ENCODE data around the gene ST3GAL5.

ST3GAL5 gene

GRCh38 chr2:85806358-85807118 lies 82.3 kb downstream of the ST3GAL5 start:
- no peak for DNase-seq (ENCODE audit: low read depth)

- DNase-seq (ENCODE audit: low read depth) = no peak
Measured at GRCh38 chr2:85804583-85804982, 84.2 kb downstream of the ST3GAL5 start.

GRCh38 chr2:85803704-85804425 lies 84.9 kb downstream of the ST3GAL5 start:
- DNase-seq (ENCODE audit: low read depth) = no peak

GRCh38 chr2:85802354-85803103 lies 86.3 kb downstream of the ST3GAL5 start:
- DNase-seq (ENCODE audit: low read depth) = no peak

GRCh38 chr2:85801871-85802270 lies 86.9 kb downstream of the ST3GAL5 start:
- no peak for DNase-seq (ENCODE audit: low read depth)

GRCh38 chr2:85800586-85800985 lies 88.2 kb downstream of the ST3GAL5 start:
- no peak for DNase-seq (ENCODE audit: low read depth)

- DNase-seq (ENCODE audit: low read depth) = no peak
Measured at GRCh38 chr2:85799215-85799956, 89.4 kb downstream of the ST3GAL5 start.

- no peak for DNase-seq (ENCODE audit: low read depth)
Measured at GRCh38 chr2:85797921-85798320, 90.9 kb downstream of the ST3GAL5 start.

GRCh38 chr2:85797263-85797660 lies 91.5 kb downstream of the ST3GAL5 start:
- DNase-seq (ENCODE audit: low read depth) = no peak

- no peak for DNase-seq (ENCODE audit: low read depth)
Measured at GRCh38 chr2:85796341-85797262, 92.2 kb downstream of the ST3GAL5 start.

GRCh38 chr2:85796046-85796340 lies 92.8 kb downstream of the ST3GAL5 start:
- DNase-seq (ENCODE audit: low read depth) = no peak

- DNase-seq (ENCODE audit: low read depth) = no peak
Measured at GRCh38 chr2:85795331-85796045, 93.3 kb downstream of the ST3GAL5 start.

- no peak for DNase-seq (ENCODE audit: low read depth)
Measured at GRCh38 chr2:85794491-85795121, 94.2 kb downstream of the ST3GAL5 start.

- no peak for DNase-seq (ENCODE audit: low read depth)
Measured at GRCh38 chr2:85794038-85794441, 94.8 kb downstream of the ST3GAL5 start.

- DNase-seq (ENCODE audit: low read depth) = no peak
Measured at GRCh38 chr2:85793584-85793983, 95.2 kb downstream of the ST3GAL5 start.

GRCh38 chr2:85792783-85793441 lies 95.9 kb downstream of the ST3GAL5 start:
- peak; percentile 50 for DNase-seq (ENCODE audit: low read depth)

- DNase-seq (ENCODE audit: low read depth) = no peak
Measured at GRCh38 chr2:85791704-85792565, 96.9 kb downstream of the ST3GAL5 start.

GRCh38 chr2:85790499-85791188 lies 98.1 kb downstream of the ST3GAL5 start:
- DNase-seq (ENCODE audit: low read depth) = no peak
